OCI-LY1 (cell line): ENCODE results near the gene CISD2.

Experiments
- H2AFZ ChIP-seq: fragments of 200-600 bp; sonication (generic), shearing (Covaris generic); 2 replicates; pipeline ENCODE4 v1.6.0; 2014; ENCODE audit warnings: antibody characterized with exemption, mild to moderate bottlenecking, low read length
- H3F3A ChIP-seq: fragments of 200-600 bp; sonication (generic), shearing (Covaris generic); 2 replicates; pipeline ENCODE4 v1.6.0; 2014; ENCODE audit warnings: mild to moderate bottlenecking, antibody characterized with exemption, low read length, moderate library complexity; ENCODE audit not compliant: insufficient read depth
- H3K27ac ChIP-seq: fragments of 200-600 bp; sonication (generic); 2 replicates; pipeline ENCODE4 v1.5.1; 2014; ENCODE audit warnings: low read length, mixed run types, mild to moderate bottlenecking, low read depth; ENCODE audit not compliant: poor library complexity, severe bottlenecking
- H3K27me3 ChIP-seq: fragments of 200-600 bp; sonication (generic); 2 replicates; pipeline ENCODE4 v1.6.0; 2014; ENCODE audit warnings: antibody characterized with exemption, mild to moderate bottlenecking, low read length, moderate library complexity; ENCODE audit not compliant: insufficient read depth
- H3K36me3 ChIP-seq: fragments of 200-600 bp; sonication (generic); 2 replicates; pipeline ENCODE4 v1.6.1; 2014; ENCODE audit warnings: mild to moderate bottlenecking, antibody characterized with exemption, low read length, moderate library complexity, mixed read lengths; ENCODE audit not compliant: insufficient read depth
- H3K4me1 ChIP-seq: fragments of 200-600 bp; sonication (generic); 2 replicates; pipeline ENCODE4 v1.5.1; 2014; ENCODE audit warnings: mild to moderate bottlenecking, low read length, moderate library complexity; ENCODE audit not compliant: insufficient read depth, severe bottlenecking
- H3K4me2 ChIP-seq: fragments of 200-600 bp; sonication (generic), shearing (Covaris generic); 2 replicates; pipeline ENCODE4 v1.6.1; 2014; ENCODE audit warnings: low read length
- H3K4me3 ChIP-seq: fragments of 200-600 bp; sonication (generic); 2 replicates; pipeline ENCODE4 v1.5.1; 2014; ENCODE audit warnings: low read length, low read depth, mild to moderate bottlenecking, mixed read lengths; ENCODE audit not compliant: poor library complexity, severe bottlenecking
- H3K79me2 ChIP-seq: fragments of 200-600 bp; shearing (Covaris generic); 2 replicates; pipeline ENCODE4 v1.6.1; 2016; ENCODE audit warnings: mixed run types, low read length, mixed read lengths; ENCODE audit not compliant: insufficient read depth
- H3K9ac ChIP-seq: fragments of 200-600 bp; sonication (generic), shearing (Covaris generic); 2 replicates; pipeline ENCODE4 v1.6.1; 2014; ENCODE audit warnings: mild to moderate bottlenecking, low read length, mixed read lengths
- H3K9me2 ChIP-seq: fragments of 200-600 bp; sonication (generic), shearing (Covaris generic); 2 replicates; pipeline ENCODE4 v1.6.1; 2014; ENCODE audit warnings: low read depth, mild to moderate bottlenecking, low read length, mixed read lengths
- H3K9me3 ChIP-seq: fragments of 200-600 bp; shearing (Covaris generic); 2 replicates; pipeline ENCODE4 v1.6.1; 2014; ENCODE audit warnings: low read length, mixed read lengths
- H4K20me1 ChIP-seq: fragments of 200-600 bp; sonication (generic), shearing (Covaris generic); 2 replicates; pipeline ENCODE4 v1.6.0; 2016; ENCODE audit warnings: mild to moderate bottlenecking, low read length; ENCODE audit not compliant: insufficient read depth
- CTCF ChIP-seq: fragments of 200-600 bp; sonication (generic), shearing (Covaris generic); IDR thresholded peaks from 2 replicates; pipeline ENCODE4 v1.5.1; 2017; ENCODE audit warnings: mild to moderate bottlenecking, antibody characterized with exemption, low read length, moderate library complexity, mixed read lengths
- EZH2 ChIP-seq: fragments of 200-600 bp; sonication (generic), shearing (Covaris generic); IDR thresholded peaks from 2 replicates; pipeline ENCODE4 v1.8.0; 2017; ENCODE audit warnings: borderline replicate concordance, mixed run types, mild to moderate bottlenecking, antibody characterized with exemption, low read length, moderate library complexity, mixed read lengths

Gene CISD2

GRCh38 chr4:102847687-102848086, 21.1 kb upstream of the CISD2 start:
- H2AFZ ChIP-seq: no peak overlapping the region
- no peak for TF ChIP-seq EZH2
- no peak for TF ChIP-seq CTCF
- no peaks in the 10 kb centered on the region; the same call in 1 of the 2 replicates for H3K9me3 ChIP-seq
- no peaks in the 10 kb centered on the region for H4K20me1 ChIP-seq
- no peak overlapping the region for H3K4me3 ChIP-seq
- no peak overlapping the region for H3K27ac ChIP-seq
- H3K9ac ChIP-seq: no peak overlapping the region
- H3K79me2 ChIP-seq: no peaks in the 10 kb centered on the region
- no peak overlapping the region for H3K4me2 ChIP-seq
- no peaks in the 10 kb centered on the region for H3K36me3 ChIP-seq
- H3K27me3 ChIP-seq: no peaks in the 10 kb centered on the region
- H3F3A ChIP-seq: no peaks in the 10 kb centered on the region
- no peaks in the 10 kb centered on the region for H3K4me1 ChIP-seq
- H3K9me2 ChIP-seq: no peaks in the 10 kb centered on the region

- no peak overlapping the region for H2AFZ ChIP-seq
- no peaks in the 10 kb centered on the region for H3K4me1 ChIP-seq
- H3K27ac ChIP-seq: no peak overlapping the region
- no peak overlapping the region for H3K9ac ChIP-seq
- no peaks in the 10 kb centered on the region for H3K36me3 ChIP-seq
- H4K20me1 ChIP-seq: no peaks in the 10 kb centered on the region
- H3K27me3 ChIP-seq: no peaks in the 10 kb centered on the region
- H3F3A ChIP-seq: no peaks in the 10 kb centered on the region
- no peak overlapping the region for H3K4me2 ChIP-seq
- H3K4me3 ChIP-seq: no peak overlapping the region
- H3K9me3 ChIP-seq: no peaks in the 10 kb centered on the region; the same call in 1 of the 2 replicates
- H3K9me2 ChIP-seq: no peaks in the 10 kb centered on the region
- TF ChIP-seq CTCF (no peak), EZH2 (no peak)
- H3K79me2 ChIP-seq: no peaks in the 10 kb centered on the region
Measured at GRCh38 chr4:102849579-102850104, 19.1 kb upstream of the CISD2 start.

DNA sequence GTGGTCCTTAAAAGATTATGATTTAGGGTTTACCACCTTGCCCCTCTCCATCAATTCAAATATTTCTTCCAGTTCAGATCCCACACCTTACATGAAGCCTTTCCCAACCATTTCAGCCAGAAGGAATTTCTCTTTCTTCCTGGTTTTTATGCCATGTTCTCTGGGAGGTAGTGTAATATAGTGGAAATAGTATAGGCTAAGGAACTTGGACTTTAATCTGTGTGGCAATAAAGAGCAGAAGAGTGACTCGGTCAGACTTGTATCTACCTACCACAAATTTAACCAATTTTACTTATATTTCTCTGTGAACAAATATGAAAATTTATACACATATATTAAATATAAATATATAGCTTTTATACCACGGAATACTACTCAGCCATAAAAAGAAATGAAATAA, 18.4 kb upstream of the CISD2 start:
- no peak overlapping the region for H3K4me2 ChIP-seq
- H4K20me1 ChIP-seq: no peaks in the 10 kb centered on the region
- no peaks in the 10 kb centered on the region; the same call in 1 of the 2 replicates for H3K9me3 ChIP-seq
- no peak overlapping the region for H2AFZ ChIP-seq
- H3K9ac ChIP-seq: no peak overlapping the region
- H3K27me3 ChIP-seq: no peaks in the 10 kb centered on the region
- H3K27ac ChIP-seq: no peak overlapping the region
- H3K36me3 ChIP-seq: no peaks in the 10 kb centered on the region
- H3K9me2 ChIP-seq: no peaks in the 10 kb centered on the region
- no peaks in the 10 kb centered on the region for H3F3A ChIP-seq
- TF ChIP-seq CTCF: no peak
- no peak for TF ChIP-seq EZH2
- no peaks in the 10 kb centered on the region for H3K4me1 ChIP-seq
- no peaks in the 10 kb centered on the region for H3K79me2 ChIP-seq
- H3K4me3 ChIP-seq: no peak overlapping the region
